KOPT-K1 (cell line): ENCODE measurements around the gene DKK2.

Experiments used
- H3K27ac ChIP-seq: fragments of 200-600 bp; sonication (generic); 2 replicates; pipeline ENCODE4 v1.5.1; 2016; ENCODE audit warnings: antibody characterized with exemption, mild to moderate bottlenecking, low read depth, low read length; ENCODE audit not compliant: poor library complexity, severe bottlenecking
- H3K36me3 ChIP-seq: fragments of 200-600 bp; sonication (generic); 2 replicates; pipeline ENCODE4 v1.5.1; 2017; ENCODE audit warnings: antibody characterized with exemption, mild to moderate bottlenecking, low read length, moderate library complexity; ENCODE audit not compliant: insufficient read depth
- H3K9me3 ChIP-seq: fragments of 200-600 bp; sonication (generic); 2 replicates; pipeline ENCODE4 v1.5.1; 2017; ENCODE audit warnings: antibody characterized with exemption, low read length, mild to moderate bottlenecking; ENCODE audit not compliant: insufficient read depth, poor library complexity, severe bottlenecking

DKK2 gene

DNA sequence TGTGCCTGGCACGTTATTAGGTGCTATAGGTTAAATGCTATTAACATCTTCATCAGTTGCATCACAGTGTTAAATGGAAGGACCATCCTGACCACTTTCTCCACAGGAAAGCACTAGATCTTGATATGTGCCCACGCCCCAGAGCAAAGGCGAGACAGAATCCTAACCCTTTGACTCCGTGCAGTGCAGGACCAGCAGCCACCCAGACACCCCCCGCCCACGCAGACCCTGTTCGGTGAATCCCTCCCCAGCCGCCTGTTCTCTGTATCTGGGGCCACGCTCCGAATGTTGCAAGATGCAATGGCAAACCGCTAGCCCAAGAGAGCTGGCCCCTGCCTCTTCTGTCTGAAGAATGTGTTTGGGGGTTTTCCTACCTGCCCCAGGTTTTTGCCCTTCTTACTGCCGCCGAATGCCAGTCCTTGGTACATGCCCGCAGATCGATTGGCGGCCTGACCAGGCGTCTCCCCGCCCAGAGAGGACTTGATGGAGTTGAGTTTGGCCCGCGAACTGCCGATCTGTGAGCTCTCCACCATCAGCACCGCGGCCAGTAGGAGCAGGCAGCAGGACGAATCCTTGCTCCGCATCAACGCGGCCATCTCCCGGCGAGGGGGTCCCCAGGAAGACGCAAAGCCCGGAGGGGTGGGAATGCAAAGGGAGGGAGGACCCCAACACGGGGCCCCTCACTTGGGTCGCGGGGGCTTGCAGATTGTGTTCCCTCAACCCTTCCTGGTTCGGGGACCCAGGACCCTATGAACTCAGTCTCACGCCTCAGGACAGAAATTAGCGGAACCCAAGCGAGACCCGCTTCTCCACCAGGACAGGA is 906 bp downstream of the DKK2 start:
- Histone ChIP-seq H3K36me3 (no peaks in the 10 kb centered on the region), H3K27ac (no peak overlapping the region), H3K9me3 (no peaks in the 10 kb centered on the region)

DNA sequence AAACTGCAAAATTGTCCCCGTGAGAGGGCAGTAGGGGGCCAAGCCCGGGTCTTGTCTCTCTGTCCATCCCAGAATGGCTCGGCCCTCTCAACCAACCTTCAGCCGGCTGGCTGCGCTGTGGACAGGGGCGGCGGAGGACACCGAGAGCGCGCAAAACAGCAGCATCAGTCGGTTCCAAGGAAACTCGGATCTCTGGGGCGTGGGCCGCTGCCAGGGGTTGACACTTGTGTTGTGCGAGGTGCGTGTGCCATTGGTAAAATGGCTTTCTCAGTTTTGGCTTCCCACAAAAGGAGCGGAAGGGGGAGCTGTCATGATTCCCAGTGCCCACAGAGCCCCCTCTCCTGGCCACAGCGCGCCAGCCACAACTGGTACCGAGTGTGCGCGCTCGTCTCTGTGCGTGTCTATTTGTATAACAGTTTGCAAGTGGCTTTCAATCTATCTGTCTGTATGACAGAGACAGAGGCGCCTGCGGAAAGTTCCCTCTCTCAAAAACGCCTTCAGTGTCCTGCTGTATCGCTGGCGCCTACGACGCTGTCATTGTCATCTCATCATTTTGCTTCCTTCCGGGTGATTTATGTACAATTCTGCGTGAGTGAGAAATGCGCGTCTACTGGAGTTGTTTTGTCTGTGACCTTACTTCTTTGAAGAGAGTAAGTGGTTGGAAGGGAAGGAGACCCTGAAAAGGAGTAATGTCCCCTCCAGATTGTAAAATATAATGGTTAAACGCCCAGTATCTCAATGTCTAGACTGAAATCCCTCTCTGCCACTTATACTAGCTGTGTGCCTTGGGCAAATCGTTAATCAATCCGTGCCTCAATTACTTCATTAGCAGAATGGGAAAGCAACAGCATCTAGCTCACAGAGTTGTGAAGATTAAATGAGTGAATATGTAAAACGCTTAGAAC is 1.8 kb downstream of the DKK2 start:
- Histone ChIP-seq H3K36me3 (no peaks in the 10 kb centered on the region), H3K9me3 (no peaks in the 10 kb centered on the region), H3K27ac (no peak overlapping the region)

GRCh38 chr4:107027379-107027778 is 8.7 kb downstream of the DKK2 start:
- H3K27ac ChIP-seq = no peak overlapping the region
- no peaks in the 10 kb centered on the region for H3K9me3 ChIP-seq
- H3K36me3 ChIP-seq = no peaks in the 10 kb centered on the region

DNA sequence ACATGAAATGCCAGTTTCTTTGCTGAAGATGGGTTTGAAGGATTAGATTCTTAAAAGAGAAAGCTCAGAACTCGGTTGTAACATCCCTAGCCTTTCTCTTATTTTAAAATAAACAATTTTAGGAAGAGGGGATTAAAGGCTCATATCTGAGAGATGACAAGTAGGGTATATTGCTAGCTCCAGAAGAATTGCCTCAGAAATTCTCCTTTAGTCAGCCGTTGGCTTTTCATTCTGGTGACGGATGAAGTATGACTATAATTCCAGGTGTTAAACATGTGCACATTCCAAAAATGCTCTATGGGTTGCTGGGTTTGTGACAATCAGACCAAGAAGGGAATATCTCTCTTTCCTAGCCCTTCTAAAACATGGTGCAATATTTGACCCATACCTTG is 17.8 kb downstream of the DKK2 start:
- H3K36me3 ChIP-seq = no peaks in the 10 kb centered on the region
- H3K27ac ChIP-seq = no peak overlapping the region
- H3K9me3 ChIP-seq = no peaks in the 10 kb centered on the region

DNA sequence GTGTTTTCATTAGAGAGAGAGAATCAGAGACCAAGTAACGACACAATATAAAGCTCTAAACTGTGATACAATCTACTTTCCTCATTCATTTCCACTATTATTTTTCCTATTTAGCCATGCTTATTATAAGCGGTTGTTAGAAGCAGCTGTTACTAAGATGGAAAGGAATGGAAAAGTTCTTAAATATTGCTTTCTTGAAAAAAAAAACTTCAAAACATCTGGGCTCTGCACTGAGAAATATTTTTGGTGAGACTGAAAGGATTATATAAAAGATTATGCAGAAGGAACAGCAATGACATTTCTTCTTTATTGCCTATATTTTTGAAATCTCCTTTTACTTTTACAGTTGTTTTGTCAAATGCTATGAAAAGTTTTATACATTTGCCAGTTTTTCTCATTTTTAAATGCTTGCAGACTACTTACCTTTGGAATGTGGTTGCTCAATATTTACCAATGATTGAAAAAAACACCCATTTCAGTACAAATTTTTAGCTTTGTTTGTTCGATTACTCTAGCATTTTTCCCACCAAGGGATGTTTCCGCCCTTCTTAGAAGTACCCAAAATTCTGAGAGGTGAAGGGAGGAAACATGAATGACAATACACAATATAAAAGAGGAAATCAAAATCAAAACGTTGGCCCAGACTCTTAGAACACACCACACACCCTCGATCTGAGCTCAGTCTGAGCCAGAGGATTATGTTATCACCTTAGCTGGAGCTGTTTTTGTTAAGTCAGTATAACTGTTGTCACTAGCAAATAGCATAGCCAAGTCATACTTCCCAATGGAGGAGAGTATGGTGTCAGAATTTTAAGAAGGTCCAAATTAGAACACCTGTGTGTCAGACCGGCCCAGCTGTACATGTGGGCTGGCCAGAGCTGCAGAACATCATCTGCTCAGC is 18.4 kb downstream of the DKK2 start:
- H3K36me3 ChIP-seq = no peaks in the 10 kb centered on the region
- no peaks in the 10 kb centered on the region for H3K9me3 ChIP-seq
- no peak overlapping the region for H3K27ac ChIP-seq

DNA sequence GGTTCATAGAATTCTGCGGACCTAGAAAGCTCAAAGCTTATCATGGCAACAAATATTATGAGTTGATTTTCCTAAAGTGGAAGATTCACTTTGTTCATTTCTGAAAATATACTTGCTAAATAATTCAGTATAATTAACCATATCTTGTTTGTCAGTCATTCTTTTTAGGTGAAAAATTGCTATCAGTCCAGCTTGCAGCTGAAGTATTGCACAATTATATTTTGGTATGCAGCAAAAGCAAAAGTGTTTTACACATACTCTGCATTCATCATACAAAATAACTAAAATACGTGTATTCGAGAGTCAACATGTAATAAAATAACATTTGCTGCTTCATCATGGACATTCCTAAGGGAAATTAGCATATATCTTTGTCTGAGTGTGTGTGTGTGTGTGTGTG is 24.8 kb downstream of the DKK2 start:
- no peaks in the 10 kb centered on the region for H3K36me3 ChIP-seq
- H3K9me3 ChIP-seq = no peaks in the 10 kb centered on the region

DNA sequence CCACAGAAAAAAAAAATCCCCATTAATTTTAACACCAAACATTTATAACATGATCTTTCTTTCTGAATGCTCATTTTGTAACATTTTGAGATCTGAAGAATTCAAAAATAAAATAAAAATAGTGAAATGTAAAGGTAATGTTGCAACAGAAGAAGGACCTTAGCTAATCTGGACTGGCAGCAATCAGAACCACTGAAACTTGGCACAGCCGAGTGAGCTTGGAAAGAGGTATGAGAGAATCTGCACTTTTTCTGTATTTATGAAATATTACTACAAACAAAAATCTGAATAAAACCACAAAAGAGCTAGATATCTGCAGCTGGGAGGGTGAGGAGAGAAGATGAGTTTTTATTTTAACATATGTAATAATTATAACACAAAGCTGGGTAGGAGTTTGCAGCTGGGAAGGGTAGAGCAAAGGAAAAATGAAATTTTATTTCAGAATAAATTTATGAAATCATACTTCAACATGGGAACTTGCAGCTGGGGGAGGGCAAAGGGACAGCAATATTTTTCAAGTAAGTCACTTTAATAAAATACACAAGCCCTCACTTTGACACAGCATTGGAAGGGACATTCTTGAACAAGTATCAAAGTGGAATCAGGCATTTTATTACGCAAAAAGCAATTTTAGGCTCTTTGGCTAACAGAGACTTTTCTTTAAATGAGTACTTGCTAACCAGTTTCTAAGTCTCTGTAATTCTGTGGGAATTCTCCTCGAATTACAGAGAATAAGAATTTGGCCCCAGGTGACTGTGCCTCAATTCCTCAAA is 26.7 kb downstream of the DKK2 start:
- Histone ChIP-seq H3K27ac (no peak overlapping the region), H3K9me3 (no peaks in the 10 kb centered on the region), H3K36me3 (no peaks in the 10 kb centered on the region)

More for the DNA sequence above, 24.8 kb downstream of the DKK2 start:
- H3K27ac ChIP-seq = no peak overlapping the region

DNA sequence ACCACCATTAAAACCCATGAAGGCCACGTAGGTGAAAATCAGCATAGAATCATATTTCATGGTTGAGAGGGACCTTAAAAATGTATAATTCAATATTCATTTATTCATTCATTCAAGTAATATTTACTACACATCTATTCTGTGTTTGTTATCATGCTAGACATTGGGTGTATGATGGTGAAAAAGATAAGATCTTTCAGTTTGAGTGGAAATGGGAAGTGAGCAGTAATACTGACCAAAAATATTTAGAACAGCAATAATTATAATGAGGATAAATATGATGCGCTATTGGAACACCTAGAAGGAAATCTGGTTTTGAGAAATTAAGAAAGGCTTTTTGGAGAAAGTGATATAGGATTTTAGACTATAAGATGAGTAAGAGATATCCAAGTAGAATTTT is 28.0 kb downstream of the DKK2 start:
- Histone ChIP-seq H3K27ac (no peak overlapping the region), H3K9me3 (no peaks in the 10 kb centered on the region)

DNA sequence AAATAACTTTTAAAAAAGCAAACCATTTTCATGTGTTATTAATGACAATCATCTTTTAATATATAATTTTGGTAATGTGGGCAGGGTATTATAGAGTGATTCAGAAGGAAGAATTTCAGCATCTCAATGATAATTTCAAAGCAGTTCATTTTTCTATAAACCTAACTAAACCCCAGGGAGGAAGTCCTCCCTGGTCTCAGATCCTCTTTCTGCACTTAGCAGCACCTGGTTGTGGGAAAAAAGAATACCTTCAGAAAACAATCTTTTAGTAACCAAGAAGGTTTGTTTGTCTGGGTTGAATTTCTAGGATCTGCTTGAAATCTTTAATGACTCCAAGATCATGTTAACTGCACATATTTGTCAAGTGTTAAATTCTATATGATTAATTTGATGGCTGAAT is 29.9 kb downstream of the DKK2 start:
- Histone ChIP-seq H3K36me3 (no peaks in the 10 kb centered on the region), H3K27ac (no peak overlapping the region)

More for the DNA sequence above, 28.0 kb downstream of the DKK2 start:
- no peaks in the 10 kb centered on the region for H3K36me3 ChIP-seq

GRCh38 chr4:106996490-106996889 is 39.6 kb downstream of the DKK2 start:
- H3K27ac ChIP-seq = no peak overlapping the region
- H3K36me3 ChIP-seq = no peaks in the 10 kb centered on the region
- no peaks in the 10 kb centered on the region for H3K9me3 ChIP-seq

More for the DNA sequence above, 29.9 kb downstream of the DKK2 start:
- H3K9me3 ChIP-seq = no peaks in the 10 kb centered on the region

DNA sequence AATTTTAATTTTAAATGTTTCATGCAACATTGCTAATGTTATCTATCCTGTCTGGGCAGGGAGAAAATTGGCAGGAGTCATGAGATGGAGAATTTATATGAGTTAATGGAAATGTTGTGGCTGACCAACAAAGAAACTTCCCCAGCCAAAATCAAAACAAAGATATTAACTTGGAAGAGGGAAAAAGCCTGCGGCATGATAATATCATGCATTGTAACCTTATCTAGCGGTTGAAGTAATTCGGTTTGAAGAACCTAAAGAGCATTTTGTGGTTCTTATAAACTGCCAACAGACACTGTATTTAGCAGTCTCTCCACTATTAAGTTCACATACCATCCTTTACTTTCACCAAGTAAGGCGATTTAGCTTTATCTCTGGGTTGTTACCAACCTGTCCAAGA is 42.3 kb downstream of the DKK2 start:
- Histone ChIP-seq H3K27ac (no peak overlapping the region), H3K9me3 (no peaks in the 10 kb centered on the region), H3K36me3 (no peaks in the 10 kb centered on the region)

- H3K27ac ChIP-seq = no peak overlapping the region
- H3K36me3 ChIP-seq = no peaks in the 10 kb centered on the region
- H3K9me3 ChIP-seq = no peaks in the 10 kb centered on the region
Observed at GRCh38 chr4:106987311-106987710, 48.8 kb downstream of the DKK2 start.

GRCh38 chr4:106986486-106986885 is 49.6 kb downstream of the DKK2 start:
- no peak overlapping the region for H3K27ac ChIP-seq
- no peaks in the 10 kb centered on the region for H3K9me3 ChIP-seq
- no peaks in the 10 kb centered on the region for H3K36me3 ChIP-seq

DNA sequence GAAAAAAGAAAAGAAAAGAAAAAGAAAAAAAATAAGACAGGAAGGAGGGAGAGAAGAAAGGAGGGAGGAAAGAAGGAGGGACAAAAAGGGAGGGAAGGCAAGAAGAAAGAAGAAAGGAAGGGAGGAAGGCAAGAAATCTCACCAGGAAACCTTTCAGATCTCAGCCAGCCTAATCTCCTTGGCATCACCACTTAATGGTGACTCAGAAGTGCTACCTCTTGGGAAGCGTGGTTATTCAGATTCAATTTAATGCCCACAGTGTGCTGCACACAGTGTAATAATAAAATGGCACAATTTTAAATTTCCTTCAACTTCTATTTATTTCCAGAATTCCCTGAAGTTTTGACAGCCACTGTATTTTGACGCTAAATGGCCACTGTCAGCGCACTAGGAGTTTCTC is 50.3 kb downstream of the DKK2 start:
- no peaks in the 10 kb centered on the region for H3K9me3 ChIP-seq
- no peaks in the 10 kb centered on the region for H3K36me3 ChIP-seq
- H3K27ac ChIP-seq = no peak overlapping the region
